HTR-8/SVneo (cell line): ENCODE data around the gene MAML3.
"Not testable (repeated sequence)": the region's sequence is repeated elsewhere in the genome, so short reads cannot be mapped to it uniquely, and the experiment has no call there.

ENCODE experiments used
- DNase-seq: peaks from one replicate; pipeline ENCODE4 v3.0.0; 2011; ENCODE audit warnings: low spot score, mixed read lengths; ENCODE audit not compliant: insufficient read length
- FAIRE-seq: peaks from 2 replicates; lab custom pipeline; 2011; peaks lifted over from hg19 to GRCh38; lab: Jason Lieb, UNC

The MAML3 gene

DNA sequence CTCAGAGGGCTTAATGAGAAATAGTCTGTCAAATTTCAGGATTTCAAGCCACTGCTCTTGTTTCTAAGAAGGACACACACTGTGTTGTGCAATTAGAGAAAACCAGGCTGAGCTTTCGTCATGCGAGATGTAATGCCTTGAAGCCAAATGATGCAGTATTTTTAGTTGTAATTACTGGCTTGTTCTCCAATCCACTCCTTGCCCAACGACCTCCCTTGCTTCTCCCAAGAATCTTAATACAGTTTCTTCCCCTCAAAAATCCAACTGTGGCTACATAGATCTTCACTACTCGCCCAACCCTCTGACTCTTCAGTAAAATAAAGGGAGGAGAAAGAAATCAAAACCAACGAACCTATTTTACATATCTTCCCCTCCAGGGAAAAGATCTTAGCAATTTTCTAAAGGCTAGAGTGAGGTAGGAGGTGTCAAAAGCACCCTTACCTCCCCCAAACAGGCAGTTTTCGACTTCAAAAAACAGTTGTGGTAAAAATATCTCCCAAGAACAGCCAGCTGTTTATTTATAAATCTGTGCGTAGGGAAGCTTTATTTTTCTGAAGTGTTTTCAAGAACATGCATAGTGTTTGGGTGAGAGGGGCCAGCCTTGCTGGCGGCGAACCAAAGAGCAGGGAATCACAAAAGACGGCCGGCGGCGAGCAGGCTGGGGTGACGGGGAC lies 419.6 kb downstream of the MAML3 start:
- FAIRE-seq (no peak), DNase-seq (no peak)

DNA sequence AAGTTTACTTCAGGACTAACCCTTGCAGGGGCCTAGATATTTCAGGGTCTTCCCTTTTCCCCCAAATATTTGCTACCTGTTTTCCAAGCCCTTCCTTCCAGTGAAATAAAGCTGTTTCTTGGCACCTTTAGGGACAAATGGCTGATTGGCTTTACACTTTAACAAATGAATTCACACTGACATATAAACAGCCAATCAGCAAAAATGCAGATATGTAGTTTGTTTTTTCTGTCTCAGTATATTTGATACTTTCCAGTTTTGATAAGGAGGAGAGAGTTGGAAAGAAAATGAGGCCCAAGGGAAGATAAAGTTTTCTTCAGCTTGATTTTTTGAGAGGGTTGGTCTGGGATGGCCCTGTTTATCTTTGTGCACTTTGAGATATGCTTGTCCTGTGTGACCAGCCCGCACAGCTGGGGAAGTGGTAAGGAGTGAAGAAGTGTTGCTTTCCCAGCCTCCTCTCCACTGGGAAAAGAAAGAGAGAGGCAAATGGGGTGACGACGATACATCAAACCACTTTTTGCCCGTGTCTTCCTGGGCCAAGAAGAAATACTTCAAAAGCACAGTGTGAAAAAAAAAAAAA lies 420.9 kb downstream of the MAML3 start:
- no peak for DNase-seq
- no peak for FAIRE-seq

DNA sequence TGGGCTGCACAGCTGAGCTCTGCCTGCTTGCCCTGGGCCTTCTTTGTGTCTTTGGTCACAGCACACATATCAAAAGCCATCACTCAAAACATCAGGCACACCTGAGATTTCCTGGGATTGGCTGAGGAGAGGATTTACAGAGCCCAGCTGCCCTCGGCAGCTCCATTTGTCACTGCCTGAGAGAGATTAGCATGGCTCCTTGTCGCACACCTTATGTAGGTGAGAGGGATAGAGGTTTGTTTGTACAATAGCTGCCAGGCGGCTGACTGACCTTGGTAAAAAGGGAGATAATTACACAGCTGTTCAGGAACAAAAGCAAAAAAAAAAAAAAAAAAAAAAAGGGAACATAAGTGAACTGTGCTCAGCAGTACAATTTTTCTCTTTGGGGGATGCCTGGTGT lies 425.1 kb downstream of the MAML3 start:
- FAIRE-seq: no peak

DNA sequence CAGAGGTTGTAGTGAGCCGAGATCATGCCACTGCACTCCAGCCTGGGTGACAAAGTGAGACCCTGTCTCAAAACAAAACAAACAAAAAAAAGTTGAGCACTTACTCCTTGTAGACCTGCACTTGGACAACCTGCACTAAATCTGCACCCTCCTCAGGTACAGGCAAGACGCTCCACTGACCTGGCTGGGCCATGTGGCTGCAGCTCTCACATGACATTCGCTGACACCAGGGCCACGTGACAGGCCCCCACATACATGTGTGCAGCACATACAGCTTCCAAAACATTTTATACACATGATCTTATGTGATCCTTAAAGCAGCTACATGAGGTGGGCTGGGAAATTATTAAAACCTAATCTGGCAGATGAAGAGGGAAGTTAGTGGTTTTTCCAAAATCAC lies 425.8 kb downstream of the MAML3 start:
- FAIRE-seq (no peak), DNase-seq (no peak)

More for the DNA sequence above, 425.1 kb downstream of the MAML3 start:
- no peak for DNase-seq

DNA sequence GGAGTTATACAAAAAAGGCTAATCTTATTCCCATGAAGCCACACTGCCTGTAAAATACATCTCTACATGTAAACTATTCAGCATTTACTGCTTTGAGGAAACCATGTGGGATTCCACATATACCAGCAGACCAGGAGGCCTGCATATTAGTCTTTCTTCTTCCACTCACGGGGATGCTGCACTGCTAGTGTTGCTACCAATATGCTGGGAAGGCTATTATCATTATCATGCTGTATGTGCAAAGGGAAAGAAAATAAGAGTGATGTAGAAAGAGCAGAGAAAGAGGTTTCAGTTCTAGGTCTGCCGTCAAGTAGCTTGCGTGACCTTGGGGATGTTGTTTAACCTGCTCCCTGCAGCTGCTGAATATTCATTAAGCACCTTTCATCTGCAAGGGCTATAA lies 427.4 kb downstream of the MAML3 start:
- no peak for FAIRE-seq

DNA sequence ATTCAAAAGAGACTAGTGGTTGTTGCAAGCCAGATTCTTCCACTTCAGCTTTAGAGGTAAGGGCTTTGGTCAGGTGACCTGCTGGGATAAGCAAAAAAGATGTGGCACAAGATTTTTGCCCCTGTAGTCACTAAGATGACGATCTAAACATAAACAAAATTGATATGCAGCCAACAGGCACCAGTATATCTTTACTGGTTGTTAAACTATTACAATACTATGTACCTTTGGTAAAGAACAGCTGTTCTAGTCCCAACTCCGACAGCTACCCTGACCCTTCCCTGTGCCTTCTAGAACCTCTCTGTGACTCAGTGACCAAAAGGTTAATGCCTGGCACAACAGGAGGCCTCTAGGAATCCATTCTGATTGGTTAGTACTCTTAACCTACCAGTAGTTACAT lies 428.7 kb downstream of the MAML3 start:
- FAIRE-seq (no peak), DNase-seq (no peak)

More for the DNA sequence above, 427.4 kb downstream of the MAML3 start:
- no peak for DNase-seq

DNA sequence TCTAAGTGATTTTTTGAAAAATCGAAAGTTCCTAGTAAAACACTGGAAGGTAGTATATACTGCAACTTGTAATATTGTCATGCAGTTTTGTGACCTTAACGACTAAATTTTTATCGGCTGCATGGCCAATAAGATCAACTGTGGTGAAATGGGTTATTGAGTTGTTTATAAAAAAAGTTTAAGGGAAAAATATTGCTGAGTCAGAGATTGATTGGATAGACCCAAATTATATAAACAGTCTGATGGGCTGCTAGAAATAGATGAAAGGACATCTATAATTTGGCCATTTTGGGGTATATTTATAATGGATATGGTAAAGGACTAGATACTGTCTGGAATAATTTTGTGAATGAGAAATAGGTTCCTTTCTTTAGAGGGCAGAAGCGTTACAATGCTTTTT lies 432.2 kb downstream of the MAML3 start:
- FAIRE-seq: no peak
- no peak for DNase-seq

DNA sequence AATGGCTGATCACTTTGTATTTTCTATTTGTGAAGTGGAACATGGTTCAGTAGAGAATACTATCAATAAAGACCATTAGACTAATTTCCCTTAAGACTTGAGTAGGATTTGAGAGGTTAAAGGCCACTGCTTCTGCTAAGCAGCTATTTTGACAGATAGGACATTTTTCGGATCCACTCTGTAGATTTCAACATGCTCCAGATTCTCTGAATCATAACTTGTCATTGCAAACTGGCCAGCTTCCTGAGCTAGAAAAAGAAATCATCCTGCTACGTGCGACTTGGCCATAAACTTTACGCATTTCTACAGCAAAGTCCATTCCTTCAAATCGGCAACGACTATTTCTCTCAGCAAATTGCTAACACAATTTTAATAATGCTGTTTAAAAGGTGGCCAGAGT lies 433.2 kb downstream of the MAML3 start:
- FAIRE-seq: no peak
- no peak for DNase-seq

DNA sequence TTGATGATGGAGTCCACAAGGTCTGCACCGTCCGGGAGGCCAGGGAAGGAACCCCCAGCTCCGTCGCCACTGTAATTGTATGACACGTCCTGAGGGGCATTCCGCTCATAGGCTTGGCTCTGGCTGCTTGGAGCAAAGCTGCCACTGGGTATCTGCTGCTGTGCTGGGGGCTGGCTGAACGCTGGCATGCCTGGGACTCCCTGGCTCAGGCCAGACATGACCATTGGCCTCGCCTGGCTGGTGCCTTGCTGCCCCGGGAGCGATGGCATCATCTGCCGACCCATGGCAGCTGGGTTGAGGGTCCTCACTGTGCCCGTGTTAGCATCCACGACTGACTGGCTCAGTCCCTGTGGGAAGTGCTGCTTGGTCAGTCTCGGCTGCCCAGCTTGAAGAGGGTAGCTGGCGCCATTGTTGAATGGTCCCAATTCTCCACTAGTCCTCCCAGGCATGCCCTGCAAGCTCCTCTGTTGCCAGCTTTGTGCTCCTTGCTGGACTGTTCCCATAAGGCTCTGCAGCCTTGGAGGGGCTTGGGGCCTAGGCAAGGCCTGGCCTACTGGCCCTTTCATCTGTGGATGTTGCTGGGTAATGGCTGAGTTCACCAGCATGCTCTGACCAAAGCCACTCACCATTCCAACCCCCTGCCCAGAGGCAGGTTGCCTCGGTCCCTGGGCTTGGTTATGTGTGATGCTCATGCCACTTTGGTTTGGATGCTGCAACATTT lies 434.4 kb downstream of the MAML3 start:
- no peak for FAIRE-seq
- DNase-seq: no peak

DNA sequence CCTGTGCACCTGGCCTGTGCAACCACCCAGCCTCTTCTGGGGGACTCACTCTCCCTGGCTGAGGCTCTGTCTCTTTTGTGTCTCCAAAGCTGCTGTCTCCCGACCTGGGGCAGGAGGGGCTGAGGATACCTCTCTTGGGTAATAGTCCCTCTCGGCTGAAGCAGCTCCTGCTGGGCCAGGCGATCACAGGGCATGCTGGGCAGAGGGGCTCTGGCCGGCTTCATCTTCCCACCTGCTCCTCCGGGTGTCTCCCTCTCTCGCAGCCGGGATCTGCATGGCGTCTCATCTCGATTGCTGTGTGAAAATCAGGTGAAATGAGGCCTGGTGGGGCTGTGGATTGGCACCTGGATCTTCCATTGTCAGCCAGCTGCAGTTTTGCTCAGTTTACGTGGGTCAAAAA lies 435.2 kb downstream of the MAML3 start:
- no peak for FAIRE-seq
- DNase-seq: no peak

DNA sequence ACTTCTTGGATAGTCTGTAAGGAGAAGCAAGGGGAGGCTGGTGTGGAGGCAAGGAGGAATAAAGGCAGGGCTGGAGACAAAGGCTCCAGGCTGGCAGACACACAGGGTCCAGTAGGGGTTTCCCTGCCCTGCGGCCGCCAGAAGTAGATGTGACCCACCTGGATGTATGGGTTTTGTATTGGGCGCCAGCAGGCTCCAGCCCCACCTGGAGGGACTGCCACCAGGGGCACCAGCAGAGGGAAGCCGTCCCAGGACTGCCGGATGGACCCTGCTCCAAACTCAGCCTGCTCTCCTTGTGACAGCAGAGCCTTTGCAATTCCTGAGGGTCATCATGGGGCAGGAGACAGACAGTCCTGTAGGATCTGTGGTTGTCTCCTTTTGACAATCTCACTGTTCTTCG lies 435.6 kb downstream of the MAML3 start:
- DNase-seq (no peak), FAIRE-seq (no peak)

DNA sequence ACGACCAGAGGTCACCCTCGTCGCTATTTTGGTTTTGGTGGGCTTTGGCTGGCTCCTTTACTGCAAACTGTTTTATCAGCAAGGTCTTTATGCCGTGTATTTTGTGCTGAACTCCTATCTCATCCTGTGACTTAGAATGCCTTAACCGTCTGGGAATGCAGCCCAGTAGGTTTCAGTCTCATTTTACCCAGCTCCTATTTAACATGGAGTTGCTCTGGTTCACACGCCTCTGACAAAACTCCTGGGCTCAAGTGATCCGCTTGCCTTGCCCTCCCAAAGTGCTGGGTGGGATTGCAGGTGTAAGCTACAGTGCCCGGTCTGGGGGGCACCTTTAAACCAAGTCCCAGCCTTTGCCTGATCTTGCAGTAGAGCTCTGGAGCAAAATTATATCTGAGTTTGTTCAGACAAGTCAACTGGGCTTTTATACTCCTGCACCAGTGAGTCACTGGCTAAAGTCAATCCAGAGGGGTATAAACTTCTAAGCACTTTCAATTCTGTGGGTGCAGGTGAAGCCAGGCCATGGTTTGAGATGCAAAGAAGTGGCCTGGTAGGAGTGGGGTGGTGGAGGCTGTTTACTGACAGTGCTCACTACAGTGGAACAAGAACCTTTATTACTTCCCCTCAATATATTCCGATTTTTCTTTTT lies 438.1 kb downstream of the MAML3 start:
- DNase-seq (no peak), FAIRE-seq (no peak)

DNA sequence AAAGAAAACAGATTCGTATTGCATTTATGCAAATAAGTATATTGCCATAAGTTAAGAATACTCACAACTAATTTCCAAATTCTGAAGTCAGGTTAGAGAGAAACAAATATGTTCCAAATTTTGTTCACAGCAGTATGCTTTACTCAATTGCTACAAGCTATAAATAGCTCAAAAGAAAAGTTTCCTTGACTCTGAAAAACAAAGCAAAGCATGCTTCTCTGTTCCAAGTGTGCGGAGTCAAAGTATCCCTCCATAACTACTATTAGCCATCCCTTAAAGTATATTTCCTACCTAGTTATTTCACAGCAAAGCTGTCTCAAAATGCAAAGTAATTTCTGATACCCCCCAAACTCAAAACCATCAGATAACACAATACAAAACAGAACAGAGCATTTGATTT lies 441.1 kb downstream of the MAML3 start:
- DNase-seq: no peak
- FAIRE-seq: no peak

DNA sequence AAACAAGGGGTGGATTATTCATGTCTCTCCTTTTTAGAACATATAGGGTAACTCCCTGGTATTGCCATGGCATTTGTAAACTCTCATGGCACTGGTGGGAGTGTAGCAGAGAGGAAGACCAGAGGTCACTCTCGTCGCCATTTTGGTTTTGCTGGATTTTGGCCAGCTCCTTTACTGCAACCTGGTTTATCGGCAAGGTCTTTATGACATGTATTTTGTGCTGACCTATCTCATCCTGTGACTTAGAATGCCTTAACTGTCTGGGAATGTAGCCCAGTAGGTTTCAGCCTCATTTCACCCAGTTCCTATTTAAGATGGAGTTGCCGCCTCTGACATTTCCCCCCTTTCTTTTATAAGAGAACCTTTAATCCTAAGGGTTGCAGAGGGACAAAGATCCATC lies 442.5 kb downstream of the MAML3 start:
- FAIRE-seq (no peak), DNase-seq (no peak)

DNA sequence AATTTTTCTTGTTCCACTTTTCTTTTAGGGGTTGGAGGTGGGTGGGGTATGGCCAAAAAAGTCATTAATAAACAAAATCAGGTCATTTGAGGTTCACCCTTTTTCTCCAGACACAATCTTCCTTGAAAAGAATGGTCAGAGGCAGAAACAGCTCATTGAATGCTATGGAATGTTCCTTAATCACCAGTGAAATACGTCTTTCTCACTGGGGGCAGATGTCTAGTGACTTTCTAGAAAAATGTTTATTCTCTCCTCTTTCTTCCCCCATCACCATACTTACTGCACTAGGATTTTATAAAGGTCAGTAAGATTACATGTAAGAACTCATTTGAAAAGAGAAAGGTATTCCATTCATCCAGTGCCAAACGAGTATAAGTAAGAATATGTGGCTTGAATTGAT lies 443.9 kb downstream of the MAML3 start:
- FAIRE-seq (no peak), DNase-seq (no peak)

DNA sequence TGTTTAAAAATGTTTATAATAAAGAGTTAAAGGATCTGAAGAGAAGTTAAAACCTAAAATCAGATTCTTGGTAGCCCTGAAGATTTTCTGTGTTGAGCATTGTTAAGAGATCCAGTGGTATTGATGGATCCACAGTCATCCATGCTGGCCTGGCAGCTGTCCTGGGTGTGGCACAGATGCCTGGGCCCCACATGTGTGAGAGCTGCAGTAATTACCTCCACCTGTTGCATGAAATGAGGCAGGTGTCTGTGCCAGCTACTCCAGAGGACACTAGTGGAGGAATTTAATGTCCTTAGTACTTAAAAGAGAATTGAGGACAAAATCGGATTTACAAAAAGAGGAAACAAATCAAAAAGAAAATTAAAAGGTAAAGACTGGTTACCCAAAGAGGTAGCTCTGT lies 444.3 kb downstream of the MAML3 start:
- FAIRE-seq (no peak), DNase-seq (no peak)

DNA sequence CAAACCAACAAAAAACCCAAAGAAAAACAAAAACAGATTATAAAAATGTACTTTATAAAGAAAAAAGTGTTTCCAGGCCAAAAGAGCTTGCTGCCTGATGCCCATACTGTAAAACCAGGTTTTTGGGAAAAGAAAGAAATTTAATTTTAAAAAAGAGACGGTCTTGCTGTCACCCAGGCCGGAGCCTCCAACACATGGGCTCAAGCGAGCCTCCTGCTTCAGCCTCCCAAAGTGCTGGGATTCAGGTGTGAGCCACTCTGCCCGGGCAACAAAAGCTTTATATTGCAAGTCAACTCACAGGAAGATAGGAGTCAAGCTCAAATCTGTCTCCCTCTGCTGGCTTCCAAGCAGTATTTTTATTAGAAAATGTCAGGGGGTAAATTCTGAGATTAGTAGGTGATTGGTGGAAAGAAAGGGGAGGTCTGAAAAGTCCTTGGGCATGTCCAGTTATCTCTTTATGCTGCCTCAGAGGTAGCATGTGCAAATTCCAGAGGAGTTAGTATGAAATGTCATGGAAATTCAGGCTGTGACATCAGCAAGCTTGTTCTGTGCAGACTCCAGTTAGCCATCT lies 449.0 kb downstream of the MAML3 start:
- no peak for FAIRE-seq
- peak; percentile 14 for DNase-seq

DNA sequence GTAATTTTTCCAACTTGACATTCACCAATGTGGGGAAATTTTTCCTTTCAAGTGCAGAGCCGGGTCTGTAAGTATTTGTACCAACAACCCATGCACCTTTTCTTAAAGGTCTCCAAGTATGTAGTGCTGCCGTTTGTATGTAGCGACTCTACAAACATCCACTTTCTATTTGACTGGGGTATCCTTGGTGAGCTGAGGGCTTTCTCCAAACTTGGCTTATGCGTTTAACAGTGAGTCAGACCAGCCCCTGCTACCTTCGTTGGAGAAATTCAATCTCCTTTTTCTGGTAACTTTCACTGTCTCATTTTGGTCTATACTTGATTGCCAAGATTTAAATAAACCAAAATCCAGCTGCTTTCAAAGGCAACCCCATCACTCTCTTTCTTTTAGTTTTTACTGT lies 453.4 kb downstream of the MAML3 start:
- DNase-seq (no peak), FAIRE-seq (no peak)

DNA sequence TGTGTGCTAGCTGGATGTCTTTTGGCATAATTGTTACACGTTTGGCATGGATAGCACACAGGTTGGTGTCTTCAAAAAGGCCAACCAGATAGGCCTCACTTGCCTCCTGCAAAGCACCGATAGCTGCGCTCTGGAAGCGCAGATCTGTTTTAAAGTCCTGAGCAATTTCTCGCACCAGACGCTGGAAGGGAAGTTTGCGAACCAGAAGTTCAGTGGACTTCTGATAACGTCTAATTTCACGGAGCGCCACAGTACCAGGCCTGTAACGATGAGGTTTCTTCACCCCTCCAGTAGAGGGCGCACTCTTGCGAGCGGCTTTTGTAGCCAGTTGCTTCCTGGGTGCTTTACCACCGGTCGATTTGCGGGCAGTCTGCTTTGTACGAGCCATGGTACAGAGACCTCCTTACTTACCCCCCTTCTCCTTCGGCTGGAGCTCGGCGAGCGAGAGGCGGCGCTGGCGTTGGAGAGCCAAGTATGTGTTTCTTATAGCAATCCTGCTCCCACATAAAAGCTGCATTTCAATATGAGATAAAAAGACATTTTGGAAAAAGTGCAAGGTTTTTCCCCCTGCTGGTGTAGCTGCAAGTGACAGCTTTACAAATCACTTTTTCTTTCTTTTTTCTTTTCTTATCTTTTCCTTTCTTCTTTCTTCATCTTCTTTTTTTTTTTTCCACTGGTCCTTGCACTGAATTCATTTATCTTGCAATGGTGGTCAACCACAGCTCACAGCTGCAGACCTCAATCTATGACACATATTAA lies 455.6 kb downstream of the MAML3 start:
- not testable (repeated sequence) for FAIRE-seq, DNase-seq

DNA sequence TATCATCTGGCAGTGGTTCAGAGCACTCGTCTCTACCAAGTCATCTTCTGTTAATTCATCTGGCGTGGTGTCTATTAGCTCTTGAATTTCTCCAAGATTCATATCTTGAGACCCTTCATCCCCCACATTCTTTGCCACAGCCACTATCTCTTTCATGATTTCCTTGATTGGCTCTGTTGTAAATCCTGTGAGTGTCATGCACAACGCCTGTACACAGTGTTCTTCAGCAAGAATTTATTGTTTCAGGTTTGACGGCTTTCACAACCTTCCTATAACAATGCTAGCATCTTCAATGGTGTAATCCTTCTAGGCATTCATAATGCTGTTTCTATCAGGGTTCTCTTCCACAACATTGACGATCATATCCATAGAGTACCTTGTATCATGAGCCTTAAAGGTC lies 457.5 kb downstream of the MAML3 start:
- FAIRE-seq (no peak), DNase-seq (no peak)
